Activated B cell treated with CpG ODN at 0.5 μM for 24 hours (primary cell): Measurements from ENCODE around the gene TTC34. TPM values are rescaled to one million over a fixed set of nuclear protein-coding genes. Genes with fewer than 3 reads are reported as not detected.

Experiments used
- ATAC-seq: fragments of 200-7000 bp; cut with Tn5 transposase; one replicate; pipeline ENCODE4 v1.10.0; 2021; ENCODE audit warnings: low read depth, mild to moderate bottlenecking, moderate library complexity
- CTCF ChIA-PET: fragments of 350-600 bp; sonication (Branson Sonifier 250); formaldehyde crosslinking; loops from one replicate; lab custom pipeline; 2021; ENCODE audit warnings: antibody characterized with exemption; lab: Charles Lee
- POLR2A ChIA-PET: fragments of 350-600 bp; sonication (Branson Sonifier 250); formaldehyde crosslinking; loops from one replicate; lab custom pipeline; 2021; ENCODE audit warnings: antibody characterized with exemption; lab: Charles Lee
- DNase-seq: peaks from one replicate; pipeline ENCODE4 v3.0.0; 2022
- H3K27ac Mint-ChIP-seq: one replicate; pipeline ENCODE4 v1.8.0; 2020; ENCODE audit warnings: mixed read lengths
- H3K27me3 Mint-ChIP-seq: one replicate; pipeline ENCODE4 v1.8.0; 2021; ENCODE audit warnings: mixed read lengths
- H3K36me3 Mint-ChIP-seq: one replicate; pipeline ENCODE4 v1.8.0; 2021; ENCODE audit warnings: low read depth, mixed read lengths
- H3K4me1 Mint-ChIP-seq: one replicate; pipeline ENCODE4 v1.8.0; 2021; ENCODE audit warnings: mixed read lengths
- H3K4me3 Mint-ChIP-seq: one replicate; pipeline ENCODE4 v1.8.0; 2020; ENCODE audit warnings: mild to moderate bottlenecking, mixed read lengths
- H3K9me3 Mint-ChIP-seq: one replicate; pipeline ENCODE4 v1.8.0; 2020; ENCODE audit warnings: mixed read lengths
- CTCF ChIP-seq: fragments of 200-600 bp; IDR thresholded peaks from one replicate; pipeline ENCODE4 v1.8.0; 2022; ENCODE audit warnings: antibody characterized with exemption, mild to moderate bottlenecking
- intact Hi-C: fragments of 100-400 bp; cut with micrococcal nuclease; formaldehyde crosslinking; loops from one replicate; pipeline ENCODE4 v1.15.1; 2024
- total RNA-seq: library from RNA; stranded (reverse); gene quantifications from 2 replicates; pipeline ENCODE4 v1.2.3, GENCODE V29; 2022

Gene TTC34
- total RNA-seq, 1 donor from 2014 or later = 4.5 TPM

DNA sequence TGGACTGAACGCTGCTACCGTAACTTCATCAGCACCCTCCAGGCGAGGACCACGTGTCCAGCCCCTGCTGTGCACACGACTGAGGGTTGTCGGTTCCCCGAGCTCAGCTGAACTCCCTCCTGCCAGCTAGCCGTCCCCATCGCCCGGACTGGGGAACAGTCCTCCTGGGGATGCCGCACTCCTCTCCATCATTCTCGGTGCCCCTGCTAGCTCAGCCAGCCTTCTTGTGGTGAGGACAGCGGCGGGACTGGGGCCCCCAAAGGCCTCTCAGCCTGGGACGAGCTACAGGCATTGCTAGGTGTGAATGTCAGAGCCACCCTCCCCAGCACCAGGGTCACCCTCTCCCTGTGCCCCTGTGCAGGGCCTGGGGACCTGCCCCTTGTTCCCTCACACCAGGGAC lies 8.8 kb upstream of the TTC34 start:
- ChIA-PET POLR2A (no interaction called here), CTCF (no interaction called here)
- intact Hi-C loops = no loop called here
- H3K4me1 Mint-ChIP-seq = no peaks in the 10 kb centered on the region
- no peak for TF ChIP-seq CTCF
- no peak for DNase-seq
- no peak overlapping the region for H3K4me3 Mint-ChIP-seq
- no peaks in the 10 kb centered on the region for H3K36me3 Mint-ChIP-seq
- ATAC-seq = no peak
- H3K27ac Mint-ChIP-seq = no peak overlapping the region
- H3K27me3 Mint-ChIP-seq = no peaks in the 10 kb centered on the region
- no peaks in the 10 kb centered on the region for H3K9me3 Mint-ChIP-seq

GRCh38 chr1:2809656-2810055 lies 8.2 kb upstream of the TTC34 start:
- Mint-ChIP-seq H3K27ac (no peak overlapping the region), H3K9me3 (no peaks in the 10 kb centered on the region), H3K4me1 (no peaks in the 10 kb centered on the region), H3K27me3 (no peaks in the 10 kb centered on the region), H3K36me3 (no peaks in the 10 kb centered on the region), H3K4me3 (no peak overlapping the region)
- intact Hi-C loops = no loop called here
- no peak for TF ChIP-seq CTCF
- ChIA-PET CTCF (no interaction called here), POLR2A (no interaction called here)
- ATAC-seq (no peak), DNase-seq (no peak)

DNA sequence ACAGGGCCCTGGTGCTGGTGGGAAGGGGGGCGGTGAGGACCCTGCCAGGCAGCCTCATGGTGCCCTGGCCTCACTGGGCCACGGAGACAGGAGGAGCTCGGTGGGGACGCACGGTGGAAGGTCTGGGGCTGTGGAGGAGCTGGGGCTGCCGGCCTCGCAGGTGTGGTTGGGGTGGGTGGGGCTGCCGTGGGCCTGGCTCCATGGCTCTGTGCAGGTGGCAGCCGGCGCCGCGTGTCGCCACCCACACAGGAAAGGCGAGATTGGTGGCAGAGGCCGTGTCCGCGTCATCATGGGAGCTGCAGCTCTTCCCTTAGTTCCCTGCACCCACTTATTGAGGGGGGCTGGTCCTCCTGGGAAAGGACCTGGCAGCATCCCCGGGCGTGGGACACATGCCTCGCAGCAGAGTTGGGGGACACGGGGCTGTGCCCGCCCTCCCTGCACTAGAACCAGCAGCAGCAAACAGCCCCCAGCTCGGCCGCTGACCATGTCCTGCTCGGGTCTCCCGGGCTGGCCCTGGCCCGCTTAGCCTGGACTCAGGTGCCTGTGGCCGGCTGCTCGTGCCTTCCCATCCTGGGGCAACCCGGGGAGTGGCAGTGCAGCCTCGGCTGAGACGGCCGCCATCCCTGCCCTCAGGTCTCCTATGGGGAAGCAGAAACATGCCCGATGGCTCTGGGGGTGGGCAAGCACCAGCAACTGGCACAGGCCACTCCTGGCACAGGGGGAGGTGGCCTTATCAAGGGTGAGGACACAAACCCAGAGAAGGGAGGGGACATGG lies 7.5 kb upstream of the TTC34 start:
- no peaks in the 10 kb centered on the region for H3K4me1 Mint-ChIP-seq
- H3K27ac Mint-ChIP-seq = no peak overlapping the region
- DNase-seq = no peak
- H3K27me3 Mint-ChIP-seq = no peaks in the 10 kb centered on the region
- POLR2A ChIA-PET = no interaction called here
- no peak for ATAC-seq
- no peak overlapping the region for H3K4me3 Mint-ChIP-seq
- TF ChIP-seq CTCF = no peak
- H3K9me3 Mint-ChIP-seq = no peaks in the 10 kb centered on the region
- no peaks in the 10 kb centered on the region for H3K36me3 Mint-ChIP-seq
- intact Hi-C loops = no loop called here
- CTCF ChIA-PET = no interaction called here

DNA sequence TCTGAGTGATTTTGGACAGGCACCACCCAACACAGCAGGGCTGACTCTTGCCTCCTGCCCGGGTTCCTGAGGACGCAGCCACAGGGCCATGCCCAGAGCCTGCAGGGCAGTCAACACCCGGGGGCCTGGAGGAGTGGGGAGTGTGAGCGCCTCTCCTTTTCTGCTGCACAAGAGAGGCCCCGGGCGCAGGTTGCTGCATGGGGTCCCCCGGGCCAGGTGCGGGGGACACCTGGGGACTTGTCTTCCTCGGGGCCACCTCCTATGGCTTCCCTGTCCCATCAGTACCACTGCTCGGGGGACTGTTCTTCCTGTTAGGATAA lies 6.9 kb upstream of the TTC34 start:
- H3K36me3 Mint-ChIP-seq = no peaks in the 10 kb centered on the region
- H3K4me1 Mint-ChIP-seq = no peaks in the 10 kb centered on the region
- ChIA-PET CTCF (no interaction called here), POLR2A (no interaction called here)
- H3K27me3 Mint-ChIP-seq = no peaks in the 10 kb centered on the region
- H3K27ac Mint-ChIP-seq = no peak overlapping the region
- DNase-seq (no peak), ATAC-seq (no peak)
- H3K9me3 Mint-ChIP-seq = no peaks in the 10 kb centered on the region
- no peak for TF ChIP-seq CTCF
- intact Hi-C loops = no loop called here
- H3K4me3 Mint-ChIP-seq = no peak overlapping the region

GRCh38 chr1:2807678-2808385 lies 6.3 kb upstream of the TTC34 start:
- POLR2A ChIA-PET = no interaction called here
- CTCF ChIA-PET = no interaction called here
- no peaks in the 10 kb centered on the region for H3K27me3 Mint-ChIP-seq
- ATAC-seq (no peak), DNase-seq (no peak)
- H3K4me3 Mint-ChIP-seq = no peak overlapping the region
- no peaks in the 10 kb centered on the region for H3K4me1 Mint-ChIP-seq
- H3K9me3 Mint-ChIP-seq = no peaks in the 10 kb centered on the region
- no peaks in the 10 kb centered on the region for H3K36me3 Mint-ChIP-seq
- H3K27ac Mint-ChIP-seq = no peak overlapping the region
- intact Hi-C loops = no loop called here
- no peak for TF ChIP-seq CTCF
